Stimulated activated CD8-positive, alpha-beta memory T cell treated with anti-CD3 and anti-CD28 coated beads, Interleukin-2, amount 100 ng/mL, for 48 hours (primary cell): ENCODE data around the gene GYPA.
"Not testable (repeated sequence)": the region's sequence is repeated elsewhere in the genome, so short reads cannot be mapped to it uniquely, and the experiment has no call there.

Source experiments
- DNase-seq, 2 donors: peaks; one replicate each; pipeline ENCODE4 v3.0.0-alpha.2; 2020; ENCODE audit warnings: low read depth in 2 of 2

The GYPA gene

DNA sequence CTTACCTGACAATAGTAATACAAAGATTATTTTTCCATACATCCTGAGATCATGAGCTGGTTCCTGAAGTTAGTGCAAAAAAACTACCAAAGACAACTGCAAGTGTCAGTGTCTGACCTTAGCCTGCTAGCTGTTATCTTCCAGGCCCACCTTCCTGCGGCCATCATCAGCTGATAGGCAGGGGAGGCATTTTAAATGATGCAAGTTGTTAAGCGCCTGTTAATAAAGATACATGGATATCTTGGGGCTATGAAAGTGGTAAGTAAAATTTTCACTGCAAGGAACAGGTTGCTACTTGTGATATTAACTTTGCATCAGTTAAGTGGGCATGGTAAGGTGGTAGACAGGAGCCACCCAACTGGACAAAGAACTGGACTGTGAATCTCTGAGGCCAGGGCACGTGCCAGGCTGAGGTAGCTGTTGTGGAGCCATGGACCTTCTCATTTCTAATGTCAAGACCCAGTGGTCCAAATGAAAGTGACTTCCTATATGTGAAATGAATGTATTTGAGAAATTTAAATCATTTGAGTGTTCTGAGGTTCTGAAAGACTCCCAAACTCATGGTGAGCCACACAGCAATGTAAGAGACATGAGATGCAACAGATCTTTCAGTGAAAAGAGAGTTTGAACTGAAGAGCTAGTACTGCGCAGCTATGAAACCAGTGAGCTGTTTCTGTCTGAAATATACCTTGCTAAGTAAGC lies at the start of gene GYPA:
Gene GYPA (minus strand): TSS at position 125 of the 702 bp plus-strand sequence. CDS start 83 bp downstream, at position 42.
- not testable (repeated sequence) for DNase-seq

- no peak for DNase-seq
Measured at GRCh38 chr4:144190009-144190408, 49.5 kb upstream of the GYPA start.

GRCh38 chr4:144189121-144189520 lies 48.6 kb upstream of the GYPA start:
- DNase-seq, result no peak

- DNase-seq, result no peak
Measured at GRCh38 chr4:144185086-144185485, 44.6 kb upstream of the GYPA start.

DNA sequence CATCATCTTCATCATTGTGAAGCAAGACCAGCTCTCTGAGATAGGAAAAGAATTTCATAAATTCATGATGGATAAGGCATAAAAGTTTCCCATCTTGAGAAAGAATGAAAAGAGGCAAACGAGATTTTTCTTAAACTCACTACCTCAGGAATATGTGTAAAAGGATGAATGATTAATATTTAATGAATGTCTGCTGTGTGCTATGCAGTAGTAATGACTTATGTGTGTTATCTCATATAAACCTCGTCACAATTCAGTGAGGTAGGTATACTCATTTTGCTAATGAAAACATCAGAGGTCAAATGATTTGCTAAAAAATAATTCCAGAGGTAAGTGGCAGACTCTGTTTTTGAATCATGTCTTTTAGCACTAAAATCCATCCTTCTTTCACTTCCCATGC lies 42.6 kb upstream of the GYPA start:
- no peak for DNase-seq

- DNase-seq, result no peak
Measured at GRCh38 chr4:144181391-144181790, 40.9 kb upstream of the GYPA start.

DNA sequence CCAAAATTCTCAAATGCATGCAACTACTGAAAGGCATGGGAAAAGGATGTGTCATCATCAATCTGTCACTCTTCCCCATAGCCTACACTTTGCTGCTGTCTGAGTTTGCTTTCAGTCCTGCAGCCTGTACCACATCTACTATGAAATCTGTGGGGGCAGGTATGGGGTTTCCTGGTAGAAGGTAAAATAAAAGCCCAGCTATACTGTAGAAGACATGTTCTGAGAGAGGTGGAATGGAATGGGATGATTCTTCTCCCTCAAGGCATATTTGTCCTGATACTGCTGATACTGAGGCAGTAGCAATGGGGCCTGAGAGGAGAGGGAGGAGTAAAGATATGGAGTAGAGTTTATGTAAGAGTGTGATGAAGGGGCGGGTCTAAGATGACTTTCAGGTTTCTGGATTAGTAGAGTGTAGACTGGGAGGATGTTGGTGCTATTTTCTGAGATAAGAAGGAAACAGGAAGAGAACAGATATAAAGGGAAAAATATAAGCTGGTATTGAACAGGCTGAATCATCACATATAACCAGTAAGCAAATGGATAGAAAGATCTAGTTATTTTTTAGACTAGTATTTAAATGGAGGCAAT lies 38.7 kb upstream of the GYPA start:
- DNase-seq, result no peak

- no peak for DNase-seq
Measured at GRCh38 chr4:144178414-144178813, 37.9 kb upstream of the GYPA start.

- no peak for DNase-seq
Measured at GRCh38 chr4:144176476-144176875, 36.0 kb upstream of the GYPA start.

DNA sequence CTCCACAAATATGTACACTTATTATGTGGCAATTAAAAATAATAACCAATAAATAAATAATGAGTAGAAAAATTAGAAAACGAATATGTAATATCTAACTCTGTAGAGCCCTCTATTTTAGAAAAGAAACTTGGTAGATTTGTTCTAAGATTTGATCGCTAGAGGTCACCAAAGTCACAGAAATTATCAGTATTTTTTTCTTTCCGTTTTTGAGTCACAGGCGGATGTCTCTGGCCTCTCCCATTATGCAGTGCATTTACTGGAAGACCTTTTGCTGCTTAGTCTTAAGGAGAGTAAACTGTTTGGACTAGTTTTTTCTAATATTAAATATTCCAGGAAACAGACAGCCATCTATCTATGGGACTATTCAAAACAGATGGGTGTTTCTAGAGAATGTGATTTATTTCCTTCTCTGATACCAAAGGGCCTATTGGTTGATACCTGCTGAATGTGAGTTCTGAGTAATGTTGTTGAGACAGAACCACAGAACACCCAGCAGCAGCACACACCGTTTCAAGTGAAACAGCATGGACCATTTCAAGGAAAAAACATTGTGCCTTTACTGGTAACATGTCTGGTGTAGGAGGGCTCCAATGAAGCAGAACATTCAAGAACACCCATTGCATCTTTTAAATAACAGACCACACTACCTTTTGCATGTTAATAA lies 34.0 kb upstream of the GYPA start:
- no peak for DNase-seq

DNA sequence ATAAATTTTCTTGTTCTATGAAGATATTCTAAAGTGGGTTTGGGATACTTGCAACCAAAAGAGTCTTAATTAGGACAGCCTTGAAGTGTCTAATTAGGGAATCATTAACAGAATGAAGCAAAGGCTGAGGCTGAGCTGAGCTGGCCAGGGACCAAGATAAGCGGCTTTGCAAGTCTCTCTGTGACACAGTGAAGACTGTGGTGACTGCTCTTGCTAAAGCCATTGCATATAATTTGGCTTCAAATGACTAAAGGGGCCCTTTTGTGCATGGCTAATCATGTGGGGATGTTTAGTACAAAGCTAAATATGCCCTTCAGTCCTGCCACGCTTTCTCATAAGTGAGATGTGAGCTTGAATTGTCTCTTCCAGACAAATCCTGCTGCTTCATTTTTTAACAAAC lies 31.2 kb upstream of the GYPA start:
- no peak for DNase-seq

DNA sequence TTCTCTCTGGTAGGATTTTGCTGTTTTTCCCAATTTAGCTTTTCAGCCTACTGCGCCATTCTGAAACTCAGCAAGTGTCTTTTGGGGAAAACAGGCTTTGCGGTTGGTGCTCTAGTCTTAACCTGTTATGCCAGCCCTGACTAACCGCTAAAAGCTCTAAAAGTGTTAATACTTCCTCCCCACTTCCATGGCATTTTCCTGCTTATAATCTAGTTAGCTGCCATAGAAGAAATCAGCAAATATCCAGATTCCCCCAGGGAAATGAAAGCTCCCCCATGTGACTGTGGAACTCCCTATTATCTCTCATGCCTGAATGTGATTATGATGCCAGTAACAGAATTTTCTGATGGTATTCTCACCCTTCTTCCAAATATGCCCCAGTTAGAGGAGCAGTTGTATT lies 28.7 kb upstream of the GYPA start:
- no peak for DNase-seq

- DNase-seq, result no peak
Measured at GRCh38 chr4:144154044-144154443, 13.5 kb upstream of the GYPA start.

GRCh38 chr4:144142690-144143326 lies 2.3 kb upstream of the GYPA start:
- not testable (repeated sequence) for DNase-seq

GRCh38 chr4:144141493-144141892 lies 975 bp upstream of the GYPA start:
- DNase-seq, result no peak

GRCh38 chr4:144139991-144140390 lies 527 bp downstream of the GYPA start:
- DNase-seq, result not testable (repeated sequence)

- DNase-seq, result not testable (repeated sequence)
Measured at GRCh38 chr4:144139547-144139946, 971 bp downstream of the GYPA start.

DNA sequence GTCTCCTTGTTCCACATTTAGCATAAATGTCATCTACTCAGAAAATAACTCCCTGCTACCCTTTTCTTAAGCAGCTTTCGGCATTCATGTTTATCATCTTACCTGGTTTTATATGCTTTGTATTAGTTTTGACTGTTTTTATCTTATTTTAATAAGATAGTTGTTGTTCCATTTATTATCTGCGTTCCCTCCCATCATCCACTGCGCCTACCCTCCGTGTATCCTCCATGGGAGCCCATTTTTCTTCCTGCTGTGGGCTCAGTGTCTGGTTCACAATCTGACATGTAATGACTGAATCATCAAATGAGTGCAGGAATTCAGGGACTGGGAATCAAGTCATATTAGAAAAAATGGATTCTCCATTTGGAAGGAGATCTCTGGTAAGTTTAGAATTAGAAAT lies 2.3 kb downstream of the GYPA start:
- not testable (repeated sequence) for DNase-seq

GRCh38 chr4:144137137-144137931 lies 3.2 kb downstream of the GYPA start:
- DNase-seq, result not testable (repeated sequence)

DNA sequence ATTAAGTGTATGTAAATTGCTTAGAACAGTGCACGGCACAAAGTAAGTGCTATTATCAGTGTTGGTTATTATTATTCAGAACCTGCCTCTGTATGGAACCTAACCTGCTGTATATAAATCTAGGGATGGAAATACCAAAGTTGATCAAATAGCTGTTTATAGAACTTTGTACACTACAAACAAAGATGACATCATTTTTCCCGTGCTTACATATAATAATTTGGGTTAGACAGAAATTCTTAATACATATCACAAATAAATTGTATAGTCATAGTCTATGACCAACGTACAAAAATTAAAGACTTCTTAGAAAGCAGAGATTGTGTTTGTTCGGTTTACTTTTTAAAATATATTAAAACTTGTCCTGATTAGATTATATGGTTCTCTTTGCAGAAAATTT lies 4.3 kb downstream of the GYPA start:
- not testable (repeated sequence) for DNase-seq

DNA sequence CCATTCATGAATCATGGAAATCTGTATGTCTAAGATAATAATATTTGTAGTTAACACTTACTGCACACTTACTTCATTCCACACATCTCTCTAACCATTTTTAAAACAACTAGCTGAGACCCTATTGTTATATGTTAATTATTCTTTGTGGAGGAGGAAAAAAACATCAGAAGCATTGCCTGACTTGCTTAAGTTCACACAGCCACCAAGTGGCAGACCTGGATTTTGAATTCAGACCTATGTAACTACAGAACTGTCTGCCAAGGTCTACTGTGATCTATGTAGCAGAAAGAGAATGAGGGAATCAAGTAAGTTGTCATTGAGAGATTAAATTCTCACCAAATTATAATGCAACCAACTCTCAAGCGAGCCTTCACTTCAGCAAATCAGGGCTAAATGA lies 10.4 kb downstream of the GYPA start:
- DNase-seq, result not testable (repeated sequence)
